Breast epithelium (tissue), 4 donors: ENCODE data around the gene N4BP2L1. TPM values are rescaled to one million over a fixed set of nuclear protein-coding genes. Genes with fewer than 3 reads are reported as not detected.

Experiments used
- DNase-seq, 2 donors: peaks; one replicate each; pipeline ENCODE4 v3.0.0-alpha.2; 2019; ENCODE audit warnings: low spot score in 2 of 2
- H3K27ac ChIP-seq, 2 donors: fragments of 200-600 bp; sonication (generic) in 1 of 2; one replicate each; pipeline ENCODE4 v1.5.1; 2016 to 2019; ENCODE audit warnings: mild to moderate bottlenecking in 1 of 2
- H3K27me3 ChIP-seq, 2 donors: fragments of 200-600 bp; sonication (generic) in 1 of 2; one replicate each; pipeline versions ENCODE4 v1.5.1 to v1.6.0; 2017 to 2019; ENCODE audit warnings: control low read depth in 1 of 2, mild to moderate bottlenecking in 1 of 2
- H3K36me3 ChIP-seq: fragments of 200-600 bp; one replicate; pipeline ENCODE4 v1.5.1; 2019
- H3K4me1 ChIP-seq, 2 donors: fragments of 200-600 bp; sonication (generic); one replicate each; pipeline ENCODE4 v1.5.1; 2016 to 2019; ENCODE audit warnings: control low read depth in 1 of 2
- H3K4me3 ChIP-seq, 3 donors: fragments of 200-600 bp; sonication (generic); 1 replicate in 2 of 3; 2 replicates in 1 of 3; pipeline ENCODE4 v1.5.1; 2016 to 2019; ENCODE audit warnings: mild to moderate bottlenecking in 3 of 3, moderate library complexity in 2 of 3
- H3K9me3 ChIP-seq, 2 donors: fragments of 200-600 bp; sonication (generic) in 1 of 2; one replicate each; pipeline ENCODE4 v1.5.1; 2016 to 2019; ENCODE audit warnings: control low read depth in 1 of 2
- CTCF ChIP-seq, 3 donors: fragments of 450-650 bp; IDR thresholded peaks; one replicate each; pipeline ENCODE4 v1.5.1; 2016 to 2017; ENCODE audit warnings: antibody characterized with exemption in 3 of 3, mild to moderate bottlenecking in 3 of 3, moderate library complexity in 3 of 3
- POLR2A ChIP-seq: fragments of 450-650 bp; IDR thresholded peaks from one replicate; pipeline ENCODE4 v1.6.1; 2016; ENCODE audit warnings: antibody characterized with exemption, mild to moderate bottlenecking, moderate library complexity
- POLR2AphosphoS5 ChIP-seq, 3 donors: sonication (generic); formaldehyde crosslinking; IDR thresholded peaks; one replicate each; pipeline ENCODE4 v1.6.1; 2017; ENCODE audit warnings: antibody characterized with exemption in 3 of 3
- intact Hi-C: fragments of 100-400 bp; cut with DNase I; formaldehyde crosslinking; loops from one replicate; pipeline ENCODE4 v1.15.1; 2023; ENCODE audit warnings: low total_unique reads
- total RNA-seq, 3 donors: library from RNA; depleted of rRNA; stranded (reverse); fragments of >200 nt; gene quantifications; one replicate each; pipeline ENCODE4 v1.1.0, GENCODE V29; 2016

The N4BP2L1 gene
- total RNA-seq, 3 donors from 2014 or later = 15.7 to 54.3 (median 33.8) TPM

- H3K4me1 ChIP-seq = no peaks in the 10 kb centered on the region
These were observed 4.3 kb downstream of the N4BP2L1 start for GRCh38 chr13:32423592-32423991.

DNA sequence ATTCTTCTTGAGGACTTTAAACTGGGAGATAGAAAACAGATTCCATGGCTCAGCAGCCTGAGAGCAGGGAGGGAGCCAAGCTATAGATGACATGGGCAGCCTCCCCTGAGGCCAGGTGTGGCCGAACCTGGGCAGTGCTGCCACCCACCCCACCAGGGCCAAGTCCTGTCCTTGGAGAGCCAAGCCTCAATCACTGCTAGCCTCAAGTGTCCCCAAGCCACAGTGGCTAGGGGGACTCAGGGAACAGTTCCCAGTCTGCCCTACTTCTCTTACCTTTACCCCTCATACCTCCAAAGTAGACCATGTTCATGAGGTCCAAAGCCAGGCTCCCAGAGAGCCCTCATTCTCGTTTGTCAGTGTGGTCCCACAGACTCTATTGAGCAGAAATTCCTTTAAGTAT lies 8.1 kb downstream of the N4BP2L1 start:
- H3K36me3 ChIP-seq = no peaks in the 10 kb centered on the region
- intact Hi-C loops = no loop called here
- H3K4me3 ChIP-seq = no peak overlapping the region
- H3K9me3 ChIP-seq = no peaks in the 10 kb centered on the region
- no peak overlapping the region for H3K27ac ChIP-seq
- no peaks in the 10 kb centered on the region for H3K27me3 ChIP-seq
- no peaks in the 10 kb centered on the region for H3K4me1 ChIP-seq
- TF ChIP-seq POLR2AphosphoS5 (IDR thresholded peaks at IDR 0.05) = no peak
- no peak for TF ChIP-seq CTCF (IDR thresholded peaks at IDR 0.05)
- no peak for TF ChIP-seq POLR2A
- DNase-seq = no peak

More at GRCh38 chr13:32423592-32423991, 4.3 kb downstream of the N4BP2L1 start:
- H3K36me3 ChIP-seq = no peaks in the 10 kb centered on the region
- intact Hi-C loops = no loop called here
- no peak overlapping the region for H3K4me3 ChIP-seq
- DNase-seq = no peak
- no peaks in the 10 kb centered on the region for H3K9me3 ChIP-seq
- no peak overlapping the region for H3K27ac ChIP-seq
- H3K27me3 ChIP-seq = no peaks in the 10 kb centered on the region
- TF ChIP-seq POLR2AphosphoS5 (IDR thresholded peaks at IDR 0.05) = no peak
- no peak for TF ChIP-seq CTCF (IDR thresholded peaks at IDR 0.05)
- TF ChIP-seq POLR2A = no peak

DNA sequence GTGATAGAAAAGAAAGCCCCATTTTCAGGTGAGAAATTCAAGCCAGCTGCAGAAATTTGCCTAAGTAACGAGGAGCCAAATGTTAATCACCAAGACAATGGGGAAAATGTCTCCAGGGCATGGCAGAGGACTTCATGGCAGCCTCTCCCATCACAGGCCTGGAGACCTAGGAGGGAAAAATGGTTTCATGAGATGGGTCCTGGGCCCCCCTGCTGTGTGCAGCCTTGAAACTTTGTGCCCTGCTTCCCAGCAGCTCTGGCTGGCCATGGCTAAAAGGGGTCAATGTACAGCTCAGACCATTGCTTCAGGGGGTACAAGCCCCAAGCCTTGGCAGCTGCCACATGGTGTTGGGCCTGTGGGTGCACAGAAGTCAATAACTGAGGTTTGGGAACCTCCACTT lies 9.9 kb downstream of the N4BP2L1 start:
- intact Hi-C loops = no loop called here
- DNase-seq = no peak
- Histone ChIP-seq H3K4me1 (no peaks in the 10 kb centered on the region), H3K27ac (no peak overlapping the region), H3K36me3 (no peaks in the 10 kb centered on the region), H3K9me3 (no peaks in the 10 kb centered on the region), H3K27me3 (no peaks in the 10 kb centered on the region), H3K4me3 (no peak overlapping the region)
- TF ChIP-seq POLR2AphosphoS5 (IDR thresholded peaks at IDR 0.05) = no peak
- no peak for TF ChIP-seq CTCF (IDR thresholded peaks at IDR 0.05)
- TF ChIP-seq POLR2A = no peak

DNA sequence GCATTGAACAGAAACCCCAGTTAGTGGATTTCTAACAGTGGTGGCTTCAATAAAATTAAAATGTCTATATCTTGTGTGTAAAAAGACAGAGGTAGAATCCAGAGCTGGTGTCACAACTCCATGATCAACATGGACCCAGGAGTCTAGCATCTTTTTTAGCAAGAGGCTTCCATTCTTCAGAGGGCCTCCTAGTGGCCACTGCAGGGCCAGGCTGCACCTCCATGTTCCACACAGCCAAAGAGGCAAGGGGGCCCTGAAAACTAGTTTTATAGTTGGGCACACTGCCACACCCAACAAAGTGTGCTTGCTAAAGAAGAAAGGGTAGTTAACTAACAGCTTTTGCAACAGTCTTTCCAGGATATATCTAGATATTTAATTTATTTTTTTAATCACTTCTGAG lies 12.9 kb downstream of the N4BP2L1 start:
- TF ChIP-seq POLR2AphosphoS5 (IDR thresholded peaks at IDR 0.05) = no peak
- TF ChIP-seq CTCF (IDR thresholded peaks at IDR 0.05) = no peak
- TF ChIP-seq POLR2A = no peak
- Histone ChIP-seq H3K4me1 (no peaks in the 10 kb centered on the region), H3K27ac (no peak overlapping the region), H3K4me3 (no peak overlapping the region), H3K36me3 (no peaks in the 10 kb centered on the region), H3K9me3 (no peaks in the 10 kb centered on the region), H3K27me3 (no peaks in the 10 kb centered on the region)
- intact Hi-C loops = no loop called here
- DNase-seq = no peak

DNA sequence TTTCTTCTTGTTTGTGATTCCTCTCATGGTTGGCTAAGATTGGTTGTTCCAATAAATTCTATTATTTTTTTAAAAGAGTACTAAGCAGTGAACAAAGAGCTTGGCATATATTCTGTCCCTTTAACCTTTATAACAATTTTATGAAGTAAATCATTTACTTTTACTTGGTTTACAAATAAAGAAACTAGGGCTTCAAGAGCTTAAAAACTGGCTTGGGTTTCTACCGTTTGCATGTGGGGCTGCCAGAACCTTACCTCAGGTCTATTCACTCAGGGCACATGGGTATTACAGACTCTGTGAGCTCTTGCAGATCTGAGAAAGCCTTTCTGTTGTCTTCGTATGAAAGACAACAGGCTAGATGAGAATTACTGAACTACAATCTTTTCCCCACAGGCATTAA lies 13.3 kb downstream of the N4BP2L1 start:
- no peaks in the 10 kb centered on the region for H3K27me3 ChIP-seq
- H3K36me3 ChIP-seq = no peaks in the 10 kb centered on the region
- TF ChIP-seq CTCF (IDR thresholded peaks at IDR 0.05) (no peak), POLR2AphosphoS5 (IDR thresholded peaks at IDR 0.05) (no peak), POLR2A (no peak)
- intact Hi-C loops = no loop called here
- H3K27ac ChIP-seq = no peak overlapping the region
- DNase-seq = no peak
- no peaks in the 10 kb centered on the region for H3K4me1 ChIP-seq
- H3K4me3 ChIP-seq = no peak overlapping the region
- no peaks in the 10 kb centered on the region for H3K9me3 ChIP-seq
